OCI-LY1 (cell line): ENCODE data around the gene NRDE2.

Source experiments
- EZH2 ChIP-seq: fragments of 200-600 bp; sonication (generic), shearing (Covaris generic); IDR thresholded peaks from 2 replicates; pipeline ENCODE4 v1.8.0; 2017; ENCODE audit warnings: borderline replicate concordance, mixed run types, mild to moderate bottlenecking, antibody characterized with exemption, low read length, moderate library complexity, mixed read lengths
- TF ChIP-seq, protein P1 (sequence below): fragments of 200-600 bp; sonication (generic), shearing (Covaris generic); IDR thresholded peaks from 2 replicates; pipeline ENCODE4 v1.5.1; 2017; ENCODE audit warnings: mild to moderate bottlenecking, antibody characterized with exemption, low read length, moderate library complexity, mixed read lengths

DNA sequence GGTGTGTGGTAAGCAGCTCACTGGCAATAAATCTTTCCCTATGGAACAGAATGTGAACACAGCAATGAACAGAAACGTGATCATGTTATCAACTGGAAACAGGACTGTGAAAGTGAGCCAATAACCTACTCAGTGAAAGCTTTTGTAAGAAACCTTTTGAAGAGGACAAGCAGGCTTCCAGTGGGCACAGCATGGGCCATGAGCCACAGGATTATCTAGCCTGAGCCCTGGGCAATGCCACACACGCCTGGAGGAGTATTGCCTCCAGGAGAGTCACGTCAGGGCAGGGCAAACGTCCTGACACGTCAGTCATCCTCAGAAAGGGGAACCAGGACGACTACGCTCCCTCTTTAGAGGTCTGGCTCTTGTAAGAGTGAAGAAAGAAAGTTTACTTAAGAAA, 32.3 kb downstream of the NRDE2 start:
- TF ChIP-seq, protein P1, sequence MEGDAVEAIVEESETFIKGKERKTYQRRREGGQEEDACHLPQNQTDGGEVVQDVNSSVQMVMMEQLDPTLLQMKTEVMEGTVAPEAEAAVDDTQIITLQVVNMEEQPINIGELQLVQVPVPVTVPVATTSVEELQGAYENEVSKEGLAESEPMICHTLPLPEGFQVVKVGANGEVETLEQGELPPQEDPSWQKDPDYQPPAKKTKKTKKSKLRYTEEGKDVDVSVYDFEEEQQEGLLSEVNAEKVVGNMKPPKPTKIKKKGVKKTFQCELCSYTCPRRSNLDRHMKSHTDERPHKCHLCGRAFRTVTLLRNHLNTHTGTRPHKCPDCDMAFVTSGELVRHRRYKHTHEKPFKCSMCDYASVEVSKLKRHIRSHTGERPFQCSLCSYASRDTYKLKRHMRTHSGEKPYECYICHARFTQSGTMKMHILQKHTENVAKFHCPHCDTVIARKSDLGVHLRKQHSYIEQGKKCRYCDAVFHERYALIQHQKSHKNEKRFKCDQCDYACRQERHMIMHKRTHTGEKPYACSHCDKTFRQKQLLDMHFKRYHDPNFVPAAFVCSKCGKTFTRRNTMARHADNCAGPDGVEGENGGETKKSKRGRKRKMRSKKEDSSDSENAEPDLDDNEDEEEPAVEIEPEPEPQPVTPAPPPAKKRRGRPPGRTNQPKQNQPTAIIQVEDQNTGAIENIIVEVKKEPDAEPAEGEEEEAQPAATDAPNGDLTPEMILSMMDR, result no peak
- no peak for TF ChIP-seq EZH2
